ENCODE data around the gene HNRNPU.
"Not testable (repeated sequence)": the region's sequence is repeated elsewhere in the genome, so short reads cannot be mapped to it uniquely, and the experiment has no call there.

Gene HNRNPU

GRCh38 chr1:244840219-244840794 is 24.0 kb downstream of the HNRNPU start:
- DNase-seq (ENCODE audit: low read depth) = no peak

GRCh38 chr1:244839656-244840055 is 24.7 kb downstream of the HNRNPU start:
- no peak for DNase-seq (ENCODE audit: low read depth)

GRCh38 chr1:244837597-244838258 is 26.6 kb downstream of the HNRNPU start:
- DNase-seq (ENCODE audit: low read depth) = no peak

- no peak for DNase-seq (ENCODE audit: low read depth)
These were observed 27.8 kb downstream of the HNRNPU start for GRCh38 chr1:244836584-244836983.

GRCh38 chr1:244836135-244836521 is 28.2 kb downstream of the HNRNPU start:
- DNase-seq (ENCODE audit: low read depth) = no peak

- peak; percentile 51 for DNase-seq (ENCODE audit: low read depth)
These were observed 28.8 kb downstream of the HNRNPU start, which contains the start of gene COX20 for GRCh38 chr1:244835276-244836134. Gene COX20, plus strand, starts transcription at chr1:244835658. Its CDS starts 57 bp downstream, at chr1:244835715.

- peak; percentile 58 for DNase-seq (ENCODE audit: low read depth)
These were observed 29.6 kb downstream of the HNRNPU start for GRCh38 chr1:244834543-244835275.

GRCh38 chr1:244833734-244834542 is 30.4 kb downstream of the HNRNPU start:
- no peak for DNase-seq (ENCODE audit: low read depth)

GRCh38 chr1:244833260-244833659 is 31.1 kb downstream of the HNRNPU start:
- not testable (repeated sequence) for DNase-seq (ENCODE audit: low read depth)

GRCh38 chr1:244830639-244831038 is 33.7 kb downstream of the HNRNPU start:
- no peak for DNase-seq (ENCODE audit: low read depth)

GRCh38 chr1:244826712-244827111 is 37.6 kb downstream of the HNRNPU start:
- no peak for DNase-seq (ENCODE audit: low read depth)

GRCh38 chr1:244822878-244823277 is 41.5 kb downstream of the HNRNPU start:
- DNase-seq (ENCODE audit: low read depth) = no peak

GRCh38 chr1:244821134-244821533 is 43.2 kb downstream of the HNRNPU start:
- no peak for DNase-seq (ENCODE audit: low read depth)

- no peak for DNase-seq (ENCODE audit: low read depth)
These were observed 44.2 kb downstream of the HNRNPU start for GRCh38 chr1:244820131-244820530.

GRCh38 chr1:244817415-244817894 is 46.9 kb downstream of the HNRNPU start:
- DNase-seq (ENCODE audit: low read depth) = no peak

- DNase-seq (ENCODE audit: low read depth) = no peak
These were observed 48.7 kb downstream of the HNRNPU start for GRCh38 chr1:244815600-244816099.

GRCh38 chr1:244813327-244813726 is 51.0 kb downstream of the HNRNPU start:
- no peak for DNase-seq (ENCODE audit: low read depth)

- no peak for DNase-seq (ENCODE audit: low read depth)
These were observed 54.1 kb downstream of the HNRNPU start for GRCh38 chr1:244810221-244810620.

- no peak for DNase-seq (ENCODE audit: low read depth)
These were observed 57.2 kb downstream of the HNRNPU start for GRCh38 chr1:244807138-244807537.

GRCh38 chr1:244804841-244805240 is 59.5 kb downstream of the HNRNPU start:
- no peak for DNase-seq (ENCODE audit: low read depth)
